Pancreas (tissue), 10 donors: ENCODE measurements around the gene TRERF1. TPM values are rescaled to one million over a fixed set of nuclear protein-coding genes. Genes with fewer than 3 reads are reported as not detected.

Source experiments
- ATAC-seq, 4 donors: fragments of 200-7000 bp; cut with Tn5 transposase; one replicate each; pipeline versions ENCODE4 v1.8.0 to v1.9.1; 2020; ENCODE audit warnings: mild to moderate bottlenecking in 4 of 4, moderate library complexity in 4 of 4
- DNase-seq, 6 donors: peaks; one replicate each; pipeline ENCODE4 v3.0.0-alpha.2; 2020
- FAIRE-seq: peaks from 2 replicates; lab custom pipeline; 2012; peaks lifted over from hg19 to GRCh38; lab: Jason Lieb, UNC
- H3K27ac ChIP-seq, 4 donors: fragments of 200-600 bp; sonication (generic); 1 replicate in 3 of 4; 2 replicates in 1 of 4; pipeline versions ENCODE4 v1.5.0 to v1.8.0; 2020
- H3K27me3 ChIP-seq, 4 donors: fragments of 200-600 bp; one replicate each; pipeline ENCODE4 v1.8.0; 2021
- H3K36me3 ChIP-seq, 3 donors: fragments of 200-600 bp; sonication (generic) in 1 of 3; one replicate each; pipeline versions ENCODE4 v1.5.0 to v1.8.0; 2020 to 2021
- H3K4me1 ChIP-seq, 3 donors: fragments of 200-600 bp; one replicate each; pipeline ENCODE4 v1.8.0; 2021
- H3K4me3 ChIP-seq, 4 donors: fragments of 200-600 bp; sonication (generic) in 2 of 4; one replicate each; pipeline versions ENCODE4 v1.5.0 to v1.8.0; 2020 to 2021
- H3K9me3 ChIP-seq, 4 donors: fragments of 200-600 bp; one replicate each; pipeline ENCODE4 v1.8.0; 2021
- CTCF ChIP-seq, 4 donors: fragments of 200-600 bp; sonication (generic) in 3 of 4; IDR thresholded peaks; one replicate each; pipeline versions ENCODE4 v1.5.0 to v1.8.0; 2021; ENCODE audit warnings: antibody characterized with exemption in 4 of 4
- WGBS, 2 donors: extraction: QIAGEN DNeasy Blood & Tissue Kit; methylation state at CpG; one replicate each; pipeline ENCODE4 v1.1.7; 2013; 5-methylcytosine and 5-hydroxymethylcytosine counted together
- intact Hi-C, 3 donors: fragments of 100-400 bp; cut with DNase I; formaldehyde crosslinking; loops; one replicate each; pipeline versions ENCODE4 v1.11.1 to v1.14.2; 2022
- polyA plus RNA-seq, 2 donors: library from polyadenylated mRNA; stranded (reverse); fragments of 200-250 nt; gene quantifications; one replicate each; pipeline ENCODE4 v1.2.3, GENCODE V29; 2013
- total RNA-seq, 6 donors: library from RNA; stranded (reverse); fragmentation: NEBNext Ultra II Directional in 4 of 6; extraction: Animal tissue kit (Norgen Biotek cat#: 25700) in 4 of 6; gene quantifications; one replicate each; pipeline versions ENCODE4 v1.2.1 to v1.2.4, GENCODE V29; 2021 to 2023
- donor health status: healthy with polysubstance abuse.
- donor health status: DM: no; HTN: no; CAD: no; lungs with moderate emphysema.
- donor health status: DM: no; HTN: no; CAD: no.
- donor health status: control.
- donor health status: control.
- donor health status: Bipolar disorder and iron deficiency.
- donor health status: DM: yes; HTN: yes; CAD: no.
- donor health status: DM: no; HTN: no; CAD: no.
- donor health status: DM: no; HTN: no; CAD: no.
- donor health status: DM: yes; HTN: yes; CAD: no.

Gene TRERF1
- total and polyA plus RNA-seq, 8 donors, result 0.94 to 2.5 (median 1.5) TPM

GRCh38 chr6:42271834-42272805 lies 179.6 kb downstream of the TRERF1 start:
- intact Hi-C loops, result no loop called here
- no peak for ATAC-seq
- no peak for TF ChIP-seq CTCF (IDR thresholded peaks at IDR 0.05)
- Histone ChIP-seq H3K27ac (no peak overlapping the region), H3K36me3 (no peaks in the 10 kb centered on the region), H3K27me3 (no peaks in the 10 kb centered on the region), H3K4me3 (no peak overlapping the region), H3K9me3 (no peaks in the 10 kb centered on the region), H3K4me1 (no peaks in the 10 kb centered on the region)
- no peak for FAIRE-seq
- no peak for DNase-seq
- 72 to 81% methylated on average over 7 of the region's 7 CpGs for WGBS, 2 donors

- no peak for ATAC-seq
- Histone ChIP-seq H3K36me3 (no peaks in the 10 kb centered on the region), H3K4me3 (no peak overlapping the region), H3K27ac (no peak overlapping the region), H3K4me1 (no peaks in the 10 kb centered on the region), H3K27me3 (no peaks in the 10 kb centered on the region), H3K9me3 (no peaks in the 10 kb centered on the region)
- 83 to 86% methylated on average over 4 of the region's 4 CpGs for WGBS, 2 donors
- no peak for FAIRE-seq
- TF ChIP-seq CTCF (IDR thresholded peaks at IDR 0.05), result no peak
- intact Hi-C loops, result loop anchor here in 1 of 3 donors (10.0 kb wide), 1 partner anchor 265 kb away; no protein-coding TSS in a partner anchor
- DNase-seq, result no peak
Measured at GRCh38 chr6:42269974-42270510, 181.7 kb downstream of the TRERF1 start.

GRCh38 chr6:42269553-42269952 lies 182.2 kb downstream of the TRERF1 start:
- H3K4me3 ChIP-seq, result no peak overlapping the region
- H3K9me3 ChIP-seq, result no peaks in the 10 kb centered on the region
- H3K36me3 ChIP-seq, result no peaks in the 10 kb centered on the region
- WGBS, 2 donors, result 82 to 93% methylated on average over 6 of the region's 6 CpGs
- intact Hi-C loops, result loop anchor here in 1 of 3 donors (10.0 kb wide), 1 partner anchor 265 kb away; no protein-coding TSS in a partner anchor
- H3K27me3 ChIP-seq, result no peaks in the 10 kb centered on the region
- no peak for ATAC-seq
- no peaks in the 10 kb centered on the region for H3K4me1 ChIP-seq
- no peak for FAIRE-seq
- no peak for TF ChIP-seq CTCF (IDR thresholded peaks at IDR 0.05)
- no peak overlapping the region for H3K27ac ChIP-seq
- DNase-seq, result no peak

- no peak for ATAC-seq
- H3K4me1 ChIP-seq, result no peaks in the 10 kb centered on the region
- no peaks in the 10 kb centered on the region for H3K36me3 ChIP-seq
- H3K27me3 ChIP-seq, result no peaks in the 10 kb centered on the region
- H3K4me3 ChIP-seq, result no peak overlapping the region
- intact Hi-C loops, result loop anchor here in 1 of 3 donors (10.0 kb wide), 1 partner anchor 266 kb away; no protein-coding TSS in a partner anchor
- no peak for TF ChIP-seq CTCF (IDR thresholded peaks at IDR 0.05)
- no peak overlapping the region for H3K27ac ChIP-seq
- H3K9me3 ChIP-seq, result no peaks in the 10 kb centered on the region
- DNase-seq, result no peak
- WGBS, 2 donors, result 87 to 95% methylated on average over 7 of the region's 7 CpGs
- no peak for FAIRE-seq
Measured at GRCh38 chr6:42268835-42269204, 182.9 kb downstream of the TRERF1 start.
